H1 (cell line): Measurements from ENCODE around the gene CABCOCO1. TPM values are rescaled to one million over a fixed set of nuclear protein-coding genes. Genes with fewer than 3 reads are reported as not detected.

ENCODE experiments used
- CTCF ChIA-PET: fragments of 300-600 bp; sonication (Branson Sonifier 250); formaldehyde crosslinking; loops from one replicate; lab custom pipeline; 2021; ENCODE audit not compliant: partially characterized antibody; lab: Charles Lee
- POLR2A ChIA-PET: fragments of 300-600 bp; sonication (Branson Sonifier 250); formaldehyde crosslinking; loops from one replicate; lab custom pipeline; 2021; ENCODE audit warnings: inconsistent platforms; ENCODE audit not compliant: partially characterized antibody; lab: Charles Lee
- DNase-seq, 2 experiments: peaks; one replicate each; pipeline versions ENCODE4 v3.0.0 to v3.0.0-alpha.2; 2010 to 2022; ENCODE audit warnings: low spot score in 2 of 2, low read depth in 1 of 2, mixed read lengths in 1 of 2
- FAIRE-seq: peaks from 2 replicates; lab custom pipeline; 2011; peaks lifted over from hg19 to GRCh38; lab: Jason Lieb, UNC
- H2AFZ ChIP-seq: 2 replicates; pipeline ENCODE4 v1.8.1; 2012; ENCODE audit warnings: low read length, inconsistent platforms
- H2AK5ac ChIP-seq: 2 replicates; pipeline ENCODE4 v1.6.1; 2013; ENCODE audit warnings: low read depth, low read length
- H2BK120ac ChIP-seq: replicated peaks from 2 replicates; pipeline ENCODE3; 2013; ENCODE audit warnings: low read depth, low read length, inconsistent platforms
- H2BK12ac ChIP-seq: 2 replicates; pipeline ENCODE4 v1.6.1; 2013; ENCODE audit warnings: low read depth, low read length
- H2BK15ac ChIP-seq: 2 replicates; pipeline ENCODE4 v1.6.1; 2013; ENCODE audit warnings: low read length
- H2BK20ac ChIP-seq: 2 replicates; pipeline ENCODE4 v1.6.1; 2013; ENCODE audit warnings: low read length
- H2BK5ac ChIP-seq: 2 replicates; pipeline ENCODE4 v1.6.1; 2013; ENCODE audit warnings: low read depth, low read length
- H3K14ac ChIP-seq: 2 replicates; pipeline ENCODE4 v1.6.1; 2013; ENCODE audit warnings: inconsistent platforms; ENCODE audit not compliant: insufficient read length
- H3K18ac ChIP-seq: 2 replicates; pipeline ENCODE4 v1.6.1; 2013; ENCODE audit warnings: low read length; ENCODE audit errors: extremely low read depth
- H3K23ac ChIP-seq: 2 replicates; pipeline ENCODE4 v1.6.1; 2013; ENCODE audit warnings: inconsistent platforms; ENCODE audit not compliant: insufficient read length
- H3K23me2 ChIP-seq: 2 replicates; pipeline ENCODE4 v1.6.1; 2013; ENCODE audit warnings: low read depth, low read length
- H3K27ac ChIP-seq: 2 replicates; pipeline ENCODE4 v1.6.1; 2011; ENCODE audit warnings: low read depth, low read length, inconsistent platforms
- H3K27me3 ChIP-seq, 4 experiments: replicated peaks in 1 of 4; 1 replicate in 1 of 4; 2 replicates in 3 of 4; pipeline versions ENCODE4 v1.6.1 to v1.8.1; 2011 to 2013; ENCODE audit warnings: low read length in 3 of 4, mild to moderate bottlenecking in 3 of 4, inconsistent platforms in 2 of 4, mixed read lengths in 2 of 4, moderate library complexity in 1 of 4; ENCODE audit not compliant: control insufficient read depth in 3 of 4, insufficient read depth in 3 of 4; ENCODE audit errors: extremely low read depth in 1 of 4
- H3K36me3 ChIP-seq, 4 experiments: 2 replicates each; pipeline versions ENCODE4 v1.6.1 to v1.8.1; 2011 to 2013; ENCODE audit warnings: mild to moderate bottlenecking in 4 of 4, low read length in 3 of 4, moderate library complexity in 2 of 4, control low read depth in 1 of 4, inconsistent platforms in 1 of 4; ENCODE audit not compliant: insufficient read depth in 4 of 4, control insufficient read depth in 2 of 4
- H3K4ac ChIP-seq: replicated peaks from 2 replicates; pipeline ENCODE3; 2013; ENCODE audit warnings: low read length, low read depth, mixed read lengths, inconsistent platforms; ENCODE audit not compliant: insufficient read length
- H3K4me1 ChIP-seq, 4 experiments: replicated peaks in 1 of 4; 1 replicate in 1 of 4; 2 replicates in 3 of 4; pipeline versions ENCODE4 v1.6.1 to v1.8.1; 2011 to 2013; ENCODE audit warnings: low read length in 3 of 4, inconsistent platforms in 2 of 4, mixed read lengths in 1 of 4; ENCODE audit not compliant: insufficient read depth in 4 of 4, control insufficient read depth in 3 of 4
- H3K4me2 ChIP-seq, 2 experiments: 2 replicates each; pipeline versions ENCODE4 v1.6.1 to v1.8.1; 2011 to 2013; ENCODE audit warnings: low read depth in 2 of 2, low read length in 2 of 2, control low read depth in 1 of 2, inconsistent platforms in 1 of 2, mild to moderate bottlenecking in 1 of 2; ENCODE audit not compliant: insufficient read depth in 1 of 2
- H3K4me3 ChIP-seq, 4 experiments: fragments of 200-600, 300-600 bp in 1 of 4; sonication (generic), shearing (Covaris generic), sonication (Bioruptor Twin) in 1 of 4; 2 replicates each; pipeline versions ENCODE4 v1.5.1 to v1.8.1; 2011 to 2016; ENCODE audit warnings: low read length in 4 of 4, low read depth in 3 of 4, control low read depth in 2 of 4, inconsistent platforms in 2 of 4, mild to moderate bottlenecking in 2 of 4, mixed read lengths in 1 of 4, moderate library complexity in 1 of 4; ENCODE audit not compliant: insufficient read depth in 2 of 4; ENCODE audit errors: extremely low read depth in 1 of 4
- H3K56ac ChIP-seq: replicated peaks from 2 replicates; pipeline ENCODE3; 2013; ENCODE audit warnings: low read depth, mild to moderate bottlenecking, mixed read lengths, low read length, inconsistent platforms; ENCODE audit not compliant: insufficient read length
- H3K79me1 ChIP-seq: 2 replicates; pipeline ENCODE4 v1.6.1; 2013; ENCODE audit warnings: low read depth, low read length, control low read depth
- H3K79me2 ChIP-seq, 2 experiments: 2 replicates each; pipeline versions ENCODE4 v1.6.1 to v1.8.1; 2012 to 2013; ENCODE audit warnings: low read length in 2 of 2, mild to moderate bottlenecking in 2 of 2, inconsistent platforms in 1 of 2; ENCODE audit not compliant: insufficient read depth in 2 of 2, control insufficient read depth in 1 of 2
- H3K9ac ChIP-seq, 4 experiments: replicated peaks in 1 of 4; 1 replicate in 1 of 4; 2 replicates in 3 of 4; pipeline versions ENCODE4 v1.6.1 to v1.8.1; 2011 to 2013; ENCODE audit warnings: low read depth in 3 of 4, low read length in 3 of 4, control low read depth in 2 of 4, mild to moderate bottlenecking in 2 of 4, moderate library complexity in 2 of 4, inconsistent platforms in 1 of 4; ENCODE audit errors: extremely low read depth in 1 of 4
- H3K9me3 ChIP-seq, 2 experiments: 2 replicates each; pipeline versions ENCODE4 v1.6.1 to v1.8.1; 2012 to 2013; ENCODE audit warnings: mild to moderate bottlenecking in 2 of 2, moderate library complexity in 2 of 2, control low read depth in 1 of 2, inconsistent platforms in 1 of 2, low read depth in 1 of 2, low read length in 1 of 2, mixed read lengths in 1 of 2; ENCODE audit not compliant: insufficient read depth in 2 of 2
- H4K20me1 ChIP-seq, 2 experiments: replicated peaks in 1 of 2; 2 replicates each; pipeline versions ENCODE3 to v1.8.1; 2011 to 2013; ENCODE audit warnings: inconsistent platforms in 2 of 2, low read length in 2 of 2, mild to moderate bottlenecking in 1 of 2; ENCODE audit not compliant: insufficient read depth in 2 of 2, control insufficient read depth in 1 of 2
- H4K5ac ChIP-seq: 2 replicates; pipeline ENCODE4 v1.6.1; 2013; ENCODE audit warnings: low read length, low read depth, mixed read lengths, inconsistent platforms; ENCODE audit not compliant: insufficient read length
- H4K8ac ChIP-seq: 2 replicates; pipeline ENCODE4 v1.8.0; 2013; ENCODE audit warnings: mild to moderate bottlenecking, moderate library complexity, low read length, inconsistent platforms; ENCODE audit not compliant: insufficient read depth; ENCODE audit errors: extremely low read depth
- H4K91ac ChIP-seq: replicated peaks from 2 replicates; pipeline ENCODE3; 2013; ENCODE audit warnings: low read length, mixed read lengths, inconsistent platforms; ENCODE audit not compliant: insufficient read length
- ASH2L ChIP-seq: fragments of 200-600, 300-600 bp; sonication (generic); IDR thresholded peaks from one replicate; pipeline ENCODE4 v1.7.1; 2017; ENCODE audit warnings: low read length
- EGR1 ChIP-seq: IDR thresholded peaks from 2 replicates; pipeline ENCODE4 v1.6.1; 2011; ENCODE audit warnings: low read depth, low read length, borderline replicate concordance
- HDAC6 ChIP-seq: IDR thresholded peaks from one replicate; pipeline ENCODE4 v1.7.1; 2012; ENCODE audit warnings: low read depth, mild to moderate bottlenecking, inconsistent platforms, low read length, moderate library complexity
- POLR2AphosphoS5 ChIP-seq: IDR thresholded peaks from 2 replicates; pipeline ENCODE4 v1.6.1; 2011; ENCODE audit warnings: low read depth, low read length
- RBBP5 ChIP-seq: IDR thresholded peaks from 2 replicates; pipeline ENCODE4 v1.7.1; 2012; ENCODE audit warnings: low read depth, mild to moderate bottlenecking, inconsistent platforms, low read length, moderate library complexity, borderline replicate concordance
- RFX5 ChIP-seq: IDR thresholded peaks from 2 replicates; pipeline ENCODE4 v1.6.1; 2011; ENCODE audit warnings: low read depth, low read length, improper control_type of control experiment, borderline replicate concordance
- SIN3A ChIP-seq, 2 experiments: IDR thresholded peaks in 1 of 2; conservative IDR thresholded peaks in 1 of 2; 2 replicates each; pipeline ENCODE4 v1.6.1; 2011 to 2012; ENCODE audit warnings: low read length in 2 of 2, improper control_type of control experiment in 1 of 2, low read depth in 1 of 2, mild to moderate bottlenecking in 1 of 2
- SIRT6 ChIP-seq: IDR thresholded peaks from one replicate; pipeline ENCODE4 v1.7.1; 2012; ENCODE audit warnings: low read length, inconsistent platforms
- SP1 ChIP-seq: IDR thresholded peaks from 2 replicates; pipeline ENCODE4 v1.6.1; 2011; ENCODE audit warnings: low read depth, low read length
- TAF1 ChIP-seq: IDR thresholded peaks from 2 replicates; pipeline ENCODE4 v1.6.1; 2011; ENCODE audit warnings: mild to moderate bottlenecking, low read depth, low read length
- TAF7 ChIP-seq: optimal IDR thresholded peaks from 2 replicates; pipeline ENCODE3; 2011; ENCODE audit warnings: low read depth, mild to moderate bottlenecking, inconsistent platforms, low read length, moderate library complexity, borderline replicate concordance
- TBP ChIP-seq: IDR thresholded peaks from 2 replicates; pipeline ENCODE4 v1.6.1; 2011; ENCODE audit warnings: low read depth, low read length, improper control_type of control experiment
- ZNF274 ChIP-seq: IDR thresholded peaks from 2 replicates; pipeline ENCODE4 v1.7.0; 2012; ENCODE audit warnings: low read length, borderline replicate concordance; ENCODE audit errors: extremely low read depth
- WGBS, 2 experiments: shearing (Covaris generic) in 1 of 2; methylation state at CpG; one replicate each; pipeline versions ENCODE4 v1.1.6 to v1.1.7; 2013 to 2015; ENCODE audit warnings: low lambda C conversion rate in 2 of 2, mixed read lengths in 2 of 2, inconsistent platforms in 1 of 2, low coverage in 1 of 2, missing lambda C conversion rate in 1 of 2; ENCODE audit not compliant: insufficient replicate concordance in 2 of 2, insufficient coverage in 1 of 2, insufficient read length in 1 of 2; ENCODE audit errors: extremely low coverage in 1 of 2, missing lambda C conversion rate in 1 of 2; 5-methylcytosine and 5-hydroxymethylcytosine counted together
- polyA plus RNA-seq, 7 experiments: library from polyadenylated mRNA; depleted of rRNA in 3 of 7; stranded (reverse) in 5 of 7; unstranded in 2 of 7; fragments of >200 nt in 5 of 7; fragments of 200-250 nt in 2 of 7; gene quantifications; 1 replicate in 5 of 7; 2 replicates in 1 of 7; 4 replicates in 1 of 7; pipeline versions ENCODE4 v1.2.1 to v1.2.3, GENCODE V29; 2011 to 2013; ENCODE audit warnings: missing spikeins in 2 of 7, mixed read lengths in 2 of 7
- total RNA-seq: library from RNA; stranded (reverse); fragmentation: NEBNext Ultra II Directional; extraction: Animal tissue kit (Norgen Biotek cat#: 25700); gene quantifications from 2 replicates; pipeline ENCODE4 v1.2.1, GENCODE V29; 2021
- TF ChIP-seq, protein P1 (sequence below): IDR thresholded peaks from 2 replicates; pipeline ENCODE4 v1.6.1; 2012; ENCODE audit warnings: low read length, inconsistent platforms

The CABCOCO1 gene
- total and polyA plus RNA-seq, 2 of the 8 experiments (the other 6 are each of a cell fraction or from before 2014, with no cell fraction given) = not detected

- H4K5ac ChIP-seq = no peak overlapping the region
- CTCF ChIA-PET = interaction anchor here (1.1 kb wide), 1 partner anchor 113 kb away, joined by 4 read pairs; no protein-coding TSS in a partner anchor
- POLR2A ChIA-PET = no interaction called here
- H3K4me3 ChIP-seq = no peak overlapping the region
- H4K91ac ChIP-seq = no peak overlapping the region
- no peak overlapping the region for H3K18ac ChIP-seq
- no peak overlapping the region for H3K4me2 ChIP-seq
- no peaks in the 10 kb centered on the region for H4K20me1 ChIP-seq
- H3K36me3 ChIP-seq = no peaks in the 10 kb centered on the region
- H3K9ac ChIP-seq = no peak overlapping the region
- H2BK5ac ChIP-seq = no peak overlapping the region
- H3K9me3 ChIP-seq = no peaks in the 10 kb centered on the region
- no peak overlapping the region for H2AFZ ChIP-seq
- no peak overlapping the region for H2BK12ac ChIP-seq
- no peak overlapping the region for H3K27ac ChIP-seq
- no peak overlapping the region for H3K23ac ChIP-seq
- H4K8ac ChIP-seq = no peak overlapping the region
- H2AK5ac ChIP-seq = no peak overlapping the region
- no peak overlapping the region for H3K56ac ChIP-seq
- H2BK15ac ChIP-seq = no peak overlapping the region
- no peaks in the 10 kb centered on the region for H3K4me1 ChIP-seq
- H3K27me3 ChIP-seq = no peaks in the 10 kb centered on the region
- H2BK20ac ChIP-seq = no peak overlapping the region
- H3K79me1 ChIP-seq = no peaks in the 10 kb centered on the region
- H3K14ac ChIP-seq = no peak overlapping the region
- no peaks in the 10 kb centered on the region for H3K23me2 ChIP-seq
- 92% methylated on average over 3 of the region's 3 CpGs; no CpG with 5 or more reads in 1 of the 2 experiments for whole genome bisulfite sequencing, 2 experiments
- FAIRE-seq (no peak), DNase-seq (no peak)
- no peak overlapping the region for H3K4ac ChIP-seq
- H2BK120ac ChIP-seq = no peak overlapping the region
- H3K79me2 ChIP-seq = no peaks in the 10 kb centered on the region
- TF ChIP-seq EGR1 (no peak), ZNF274 (no peak), HDAC6 (no peak), SIRT6 (no peak), TAF7 (no peak), RBBP5 (no peak), SP1 (no peak), ASH2L (no peak), SIN3A (conservative IDR thresholded peaks at IDR 0.05 in 1 of 2, IDR thresholded peaks at IDR 0.05 in 1 of 2; ENCODE audit: low read depth in 1 of 2, low read length in 2 of 2) (no peak), TBP (no peak), RFX5 (no peak), POLR2AphosphoS5 (no peak), TAF1 (no peak)
- TF ChIP-seq, protein P1, sequence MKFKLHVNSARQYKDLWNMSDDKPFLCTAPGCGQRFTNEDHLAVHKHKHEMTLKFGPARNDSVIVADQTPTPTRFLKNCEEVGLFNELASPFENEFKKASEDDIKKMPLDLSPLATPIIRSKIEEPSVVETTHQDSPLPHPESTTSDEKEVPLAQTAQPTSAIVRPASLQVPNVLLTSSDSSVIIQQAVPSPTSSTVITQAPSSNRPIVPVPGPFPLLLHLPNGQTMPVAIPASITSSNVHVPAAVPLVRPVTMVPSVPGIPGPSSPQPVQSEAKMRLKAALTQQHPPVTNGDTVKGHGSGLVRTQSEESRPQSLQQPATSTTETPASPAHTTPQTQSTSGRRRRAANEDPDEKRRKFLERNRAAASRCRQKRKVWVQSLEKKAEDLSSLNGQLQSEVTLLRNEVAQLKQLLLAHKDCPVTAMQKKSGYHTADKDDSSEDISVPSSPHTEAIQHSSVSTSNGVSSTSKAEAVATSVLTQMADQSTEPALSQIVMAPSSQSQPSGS = no peak
Observed at GRCh38 chr10:61719906-61720305, 57.2 kb downstream of the CABCOCO1 start.
